Activated CD4-positive, alpha-beta T cell treated with anti-CD3 and anti-CD28 coated beads, Interleukin-2, amount 50 U/mL, for 24 hours (primary cell): ENCODE results near the gene TYROBP.
A peak's percentile ranks its signal among the peaks of the same experiment; 100 is the strongest.
"Not testable (repeated sequence)": the region's sequence is repeated elsewhere in the genome, so short reads cannot be mapped to it uniquely, and the experiment has no call there.

Experiments used
- DNase-seq, 2 donors: peaks; one replicate each; pipeline ENCODE4 v3.0.0-alpha.2; 2020; ENCODE audit warnings: low read depth in 1 of 2, low spot score in 1 of 2

TYROBP gene

DNA sequence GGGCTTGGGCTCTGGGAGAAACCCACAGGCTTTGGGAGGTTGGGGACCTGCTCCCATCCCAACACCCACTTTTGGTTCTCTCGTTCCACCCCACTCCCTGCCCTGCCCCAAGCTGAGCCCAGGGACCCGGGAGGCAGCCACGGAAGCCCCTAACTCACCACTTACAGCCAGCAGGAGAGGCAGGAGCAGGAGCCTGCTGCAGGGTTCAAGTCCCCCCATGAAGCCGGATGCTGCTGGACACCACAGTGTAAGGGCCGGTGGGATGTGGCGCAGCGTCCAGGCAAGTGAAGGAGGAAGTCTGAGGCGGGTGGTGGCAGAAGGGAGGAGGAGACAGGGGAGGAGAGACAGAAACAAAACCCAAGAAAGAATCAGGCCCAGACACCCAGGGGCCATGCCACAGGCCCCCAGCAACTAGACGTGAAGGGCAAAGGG lies at the start of gene TYROBP:
TSS of gene TYROBP (minus strand) at position 286 of the 432 bp plus-strand sequence. CDS start at position 219, 67 bp downstream.
- no peak for DNase-seq

DNA sequence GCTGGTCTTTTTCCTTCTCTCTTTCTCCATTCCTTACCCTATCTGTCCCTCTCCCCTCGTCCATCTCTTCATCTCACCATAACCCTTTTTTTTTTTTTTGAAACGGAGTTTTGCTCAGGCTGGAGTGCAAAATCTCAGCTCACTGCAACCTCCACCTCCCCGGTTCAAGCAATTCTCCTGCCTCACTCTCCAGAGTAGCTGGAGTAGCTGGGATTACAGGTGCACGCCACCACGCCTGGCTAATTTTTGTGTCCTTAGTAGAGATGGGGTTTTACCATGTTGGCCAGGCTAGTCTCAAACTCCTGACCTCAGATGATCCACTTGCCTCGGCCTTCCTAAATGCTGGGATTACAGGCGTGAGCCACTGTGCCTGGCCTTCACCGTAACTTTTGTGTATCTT lies 49.3 kb upstream of the TYROBP start:
- DNase-seq, result not testable (repeated sequence)

DNA sequence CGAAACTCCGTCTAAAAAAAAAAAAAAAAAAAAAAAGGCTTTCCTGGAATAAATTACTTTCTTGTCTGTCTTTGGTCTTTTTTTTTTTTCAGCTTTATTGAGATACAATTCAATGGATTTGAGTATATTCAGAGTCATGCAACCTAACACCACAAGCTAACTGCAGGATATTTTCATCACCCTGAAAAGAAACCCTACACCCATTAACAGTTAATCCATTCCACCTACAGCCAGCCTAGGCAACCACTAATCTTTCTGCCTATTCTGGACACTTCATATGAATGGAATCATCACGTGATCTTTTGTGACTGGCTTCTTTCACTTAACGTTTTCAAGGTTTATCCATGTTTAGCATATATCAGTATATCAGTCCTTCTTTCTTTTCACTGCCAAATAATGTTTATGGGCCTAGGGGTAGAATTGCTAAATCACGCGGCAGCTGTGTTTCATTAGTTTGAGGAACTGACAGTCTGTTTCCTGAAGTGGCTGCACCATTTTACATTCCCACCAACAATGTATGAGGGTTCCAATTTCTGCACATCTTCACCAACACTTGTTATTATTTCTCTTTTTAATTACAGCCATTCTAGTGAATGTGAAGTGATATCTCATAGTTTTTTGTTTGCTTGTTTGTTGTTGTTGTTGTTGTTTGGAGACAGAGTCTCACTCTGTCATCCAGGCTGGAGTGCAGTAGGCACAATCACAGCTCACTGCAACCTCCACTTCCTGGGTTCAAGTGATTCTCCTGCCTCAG lies 48.0 kb upstream of the TYROBP start:
- no peak for DNase-seq

DNA sequence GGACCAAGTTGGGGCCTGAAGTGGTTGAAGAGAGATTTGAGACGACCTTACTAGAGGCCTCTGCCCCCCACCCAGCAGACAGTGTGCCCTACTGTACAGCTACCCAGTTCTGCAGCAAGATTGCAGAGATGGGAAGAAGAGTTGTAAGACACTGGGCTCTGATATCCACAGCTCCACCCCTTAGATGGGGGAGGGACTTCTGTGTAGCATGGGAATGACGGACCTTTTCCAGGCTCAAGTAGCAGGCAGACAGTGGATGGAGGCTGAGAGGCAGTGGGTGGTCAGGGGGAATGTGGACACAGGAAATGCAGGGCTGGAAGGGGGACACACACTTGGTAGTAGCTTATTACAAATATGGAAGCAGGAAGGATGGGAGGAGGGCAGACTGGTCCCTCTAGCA lies 41.0 kb upstream of the TYROBP start:
- no peak for DNase-seq

DNA sequence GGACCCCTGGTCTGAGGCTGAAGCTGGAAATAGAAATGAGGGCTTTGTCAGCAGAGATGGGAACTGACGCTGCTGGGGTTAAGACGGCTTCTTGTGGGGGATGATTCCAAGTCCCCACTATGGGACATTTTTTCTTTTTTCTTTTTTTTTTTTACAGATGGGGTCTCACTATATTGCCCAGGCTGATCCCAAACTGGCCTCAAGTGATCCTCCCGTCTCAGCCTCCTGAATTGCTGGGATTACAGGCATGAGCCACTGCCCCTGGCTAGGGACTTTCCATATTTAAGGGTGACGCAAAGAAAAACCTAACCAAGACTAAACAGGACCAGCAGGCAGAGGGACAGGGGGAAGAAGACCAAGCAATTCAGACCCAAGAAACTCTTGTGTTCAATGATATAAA lies 38.1 kb upstream of the TYROBP start:
- no peak for DNase-seq

DNA sequence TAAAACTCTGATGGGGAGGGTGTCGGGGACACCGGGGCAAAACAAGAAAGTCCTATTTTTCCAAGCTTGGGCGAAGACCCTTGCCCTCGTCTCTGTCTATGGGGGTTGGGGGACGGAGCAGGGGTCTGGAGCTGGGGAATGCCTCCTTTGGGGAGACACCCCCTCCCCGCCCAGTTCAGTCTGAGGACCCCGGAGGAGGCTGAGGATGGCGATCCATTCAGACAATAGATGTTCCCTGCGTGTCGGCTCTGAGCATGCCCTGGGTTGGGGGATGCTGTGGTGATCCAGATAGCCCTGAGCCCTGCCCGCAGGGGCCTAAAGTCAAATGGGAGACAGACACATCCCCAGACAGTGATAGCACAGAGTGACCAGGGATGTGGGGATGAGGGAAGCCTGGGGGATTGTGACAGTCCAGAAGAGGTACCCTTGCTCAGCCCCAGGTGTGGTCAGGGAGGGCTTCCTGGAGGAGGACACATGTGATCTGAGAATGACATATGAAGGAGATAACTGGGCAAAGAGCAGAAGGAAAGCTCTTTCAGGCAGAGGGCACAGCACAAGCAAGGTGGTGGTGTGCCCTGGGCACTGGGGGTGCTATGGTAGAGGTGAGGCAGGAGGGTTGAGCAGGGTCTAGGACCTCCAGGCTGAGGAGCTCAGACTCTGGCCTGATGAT lies 37.2 kb upstream of the TYROBP start:
- DNase-seq, result no peak

DNA sequence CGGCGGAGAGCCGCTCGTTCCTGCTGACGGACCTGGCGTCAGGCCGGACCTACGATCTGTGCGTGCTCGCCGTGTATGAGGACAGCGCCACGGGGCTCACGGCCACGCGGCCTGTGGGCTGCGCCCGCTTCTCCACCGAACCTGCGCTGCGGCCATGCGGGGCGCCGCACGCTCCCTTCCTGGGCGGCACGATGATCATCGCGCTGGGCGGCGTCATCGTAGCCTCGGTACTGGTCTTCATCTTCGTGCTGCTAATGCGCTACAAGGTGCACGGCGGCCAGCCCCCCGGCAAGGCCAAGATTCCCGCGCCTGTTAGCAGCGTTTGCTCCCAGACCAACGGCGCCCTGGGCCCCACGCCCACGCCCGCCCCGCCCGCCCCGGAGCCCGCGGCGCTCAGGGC lies 36.5 kb upstream of the TYROBP start:
- DNase-seq, result no peak

DNA sequence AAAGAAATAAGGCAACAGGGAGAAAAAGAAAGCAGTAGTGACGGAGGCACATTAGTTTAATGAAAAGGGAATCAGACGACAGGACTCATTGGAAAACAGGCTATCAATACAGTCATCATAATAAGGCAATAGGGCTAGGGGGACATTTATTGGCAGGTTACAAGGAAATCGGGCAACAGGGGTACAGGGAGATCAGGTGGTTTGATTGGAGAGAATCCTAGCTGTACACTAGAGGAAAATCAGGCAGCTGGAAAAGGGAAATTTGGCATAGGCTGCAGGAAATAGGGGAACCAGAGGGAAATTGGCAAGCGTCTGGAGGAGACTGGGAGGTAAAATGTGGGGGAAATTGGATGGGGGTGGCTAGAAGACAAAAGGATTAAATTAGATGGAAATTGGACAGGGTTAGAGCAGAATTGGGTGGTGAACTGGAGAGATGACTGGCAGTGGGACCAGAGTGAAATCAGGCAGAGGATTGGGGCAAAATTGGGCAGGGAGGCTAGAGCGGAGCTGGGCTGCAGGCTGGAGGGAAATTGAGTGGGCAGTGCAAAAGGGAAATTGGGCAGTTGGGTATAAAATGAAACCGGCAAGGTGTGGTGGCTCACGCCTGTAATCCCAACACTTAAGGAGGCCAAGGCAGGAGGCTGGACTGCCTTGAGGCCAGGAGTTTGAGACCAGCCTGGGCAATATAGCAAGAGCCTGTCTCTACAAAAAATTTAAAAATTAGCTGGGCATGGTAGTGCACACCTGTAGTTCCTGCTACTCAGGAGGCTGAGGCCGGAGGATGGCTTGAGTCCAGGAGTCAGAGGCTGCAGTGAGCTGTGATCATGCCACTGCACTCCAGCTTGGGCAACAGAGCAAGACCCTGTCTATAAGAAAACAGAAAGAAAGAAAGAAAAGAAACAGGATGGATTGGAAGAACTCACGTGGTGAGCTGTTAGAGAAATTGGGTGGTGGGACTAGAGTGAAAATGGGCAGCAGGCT lies 35.5 kb upstream of the TYROBP start:
- DNase-seq, result no peak

DNA sequence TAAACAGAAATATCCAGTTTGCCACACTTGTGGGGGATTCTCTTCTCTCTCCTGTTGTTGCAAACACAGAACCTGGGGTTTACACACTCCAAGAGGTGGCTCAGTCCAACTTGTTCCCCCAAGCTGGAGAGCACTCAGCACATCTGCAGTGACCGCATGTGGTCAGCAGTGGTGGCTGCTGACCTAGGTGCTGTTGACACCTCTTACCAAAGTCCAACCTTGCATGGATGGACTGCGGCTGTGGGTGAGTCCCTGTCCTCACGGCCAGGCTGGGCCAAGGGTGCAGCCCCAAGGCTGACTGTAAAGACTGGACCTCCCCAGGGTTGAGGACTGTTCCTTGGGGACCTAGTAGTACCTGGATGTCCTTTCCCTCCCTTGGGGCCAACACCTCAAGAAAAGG lies 34.1 kb upstream of the TYROBP start:
- no peak for DNase-seq

DNA sequence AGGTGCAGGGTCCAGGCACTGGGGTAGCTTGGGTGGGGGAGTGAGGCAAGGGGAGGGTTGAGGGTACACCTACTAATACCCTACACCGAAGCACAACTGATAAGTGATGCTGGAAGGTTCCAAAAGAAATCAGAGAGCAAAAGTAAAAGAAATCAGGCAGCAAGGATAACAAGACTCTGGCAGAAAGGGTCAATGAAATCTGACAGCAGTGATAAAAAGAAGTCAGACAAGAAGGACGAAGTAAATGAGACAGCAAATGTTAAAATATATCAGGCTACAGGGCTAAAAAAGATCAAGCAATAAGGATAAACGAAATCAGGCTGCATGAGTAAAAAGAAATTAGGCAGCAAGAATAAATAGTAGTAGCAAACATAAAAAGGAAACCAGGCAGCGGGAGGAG lies 32.7 kb upstream of the TYROBP start:
- DNase-seq, result no peak

DNA sequence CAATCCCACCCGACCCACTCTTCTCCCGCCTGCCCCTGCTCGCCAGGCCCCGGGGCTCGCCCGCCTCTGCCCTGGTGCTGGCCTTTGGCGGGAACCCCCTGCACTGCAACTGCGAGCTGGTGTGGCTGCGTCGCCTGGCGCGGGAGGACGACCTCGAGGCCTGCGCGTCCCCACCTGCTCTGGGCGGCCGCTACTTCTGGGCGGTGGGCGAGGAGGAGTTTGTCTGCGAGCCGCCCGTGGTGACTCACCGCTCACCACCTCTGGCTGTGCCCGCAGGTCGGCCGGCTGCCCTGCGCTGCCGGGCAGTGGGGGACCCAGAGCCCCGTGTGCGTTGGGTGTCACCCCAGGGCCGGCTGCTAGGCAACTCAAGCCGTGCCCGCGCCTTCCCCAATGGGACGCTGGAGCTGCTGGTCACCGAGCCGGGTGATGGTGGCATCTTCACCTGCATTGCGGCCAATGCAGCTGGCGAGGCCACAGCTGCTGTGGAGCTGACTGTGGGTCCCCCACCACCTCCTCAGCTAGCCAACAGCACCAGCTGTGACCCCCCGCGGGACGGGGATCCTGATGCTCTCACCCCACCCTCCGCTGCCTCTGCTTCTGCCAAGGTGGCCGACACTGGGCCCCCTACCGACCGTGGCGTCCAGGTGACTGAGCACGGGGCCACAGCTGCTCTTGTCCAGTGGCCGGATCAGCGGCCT lies 32.1 kb upstream of the TYROBP start:
- no peak for DNase-seq

DNA sequence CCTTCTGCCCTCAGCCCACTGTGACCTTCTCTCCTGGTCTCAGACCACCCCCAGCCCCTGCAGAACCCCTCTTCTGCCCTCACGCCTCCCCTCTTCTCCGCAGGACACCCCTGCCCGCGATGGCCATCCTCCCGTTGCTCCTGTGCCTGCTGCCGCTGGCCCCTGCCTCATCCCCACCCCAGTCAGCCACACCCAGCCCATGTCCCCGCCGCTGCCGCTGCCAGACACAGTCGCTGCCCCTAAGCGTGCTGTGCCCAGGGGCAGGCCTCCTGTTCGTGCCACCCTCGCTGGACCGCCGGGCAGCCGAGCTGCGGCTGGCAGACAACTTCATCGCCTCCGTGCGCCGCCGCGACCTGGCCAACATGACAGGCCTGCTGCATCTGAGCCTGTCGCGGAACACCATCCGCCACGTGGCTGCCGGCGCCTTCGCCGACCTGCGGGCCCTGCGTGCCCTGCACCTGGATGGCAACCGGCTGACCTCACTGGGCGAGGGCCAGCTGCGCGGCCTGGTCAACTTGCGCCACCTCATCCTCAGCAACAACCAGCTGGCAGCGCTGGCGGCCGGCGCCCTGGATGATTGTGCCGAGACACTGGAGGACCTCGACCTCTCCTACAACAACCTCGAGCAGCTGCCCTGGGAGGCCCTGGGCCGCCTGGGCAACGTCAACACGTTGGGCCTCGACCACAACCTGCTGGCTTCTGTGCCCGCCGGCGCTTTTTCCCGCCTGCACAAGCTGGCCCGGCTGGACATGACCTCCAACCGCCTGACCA lies 31.4 kb upstream of the TYROBP start:
- no peak for DNase-seq

DNA sequence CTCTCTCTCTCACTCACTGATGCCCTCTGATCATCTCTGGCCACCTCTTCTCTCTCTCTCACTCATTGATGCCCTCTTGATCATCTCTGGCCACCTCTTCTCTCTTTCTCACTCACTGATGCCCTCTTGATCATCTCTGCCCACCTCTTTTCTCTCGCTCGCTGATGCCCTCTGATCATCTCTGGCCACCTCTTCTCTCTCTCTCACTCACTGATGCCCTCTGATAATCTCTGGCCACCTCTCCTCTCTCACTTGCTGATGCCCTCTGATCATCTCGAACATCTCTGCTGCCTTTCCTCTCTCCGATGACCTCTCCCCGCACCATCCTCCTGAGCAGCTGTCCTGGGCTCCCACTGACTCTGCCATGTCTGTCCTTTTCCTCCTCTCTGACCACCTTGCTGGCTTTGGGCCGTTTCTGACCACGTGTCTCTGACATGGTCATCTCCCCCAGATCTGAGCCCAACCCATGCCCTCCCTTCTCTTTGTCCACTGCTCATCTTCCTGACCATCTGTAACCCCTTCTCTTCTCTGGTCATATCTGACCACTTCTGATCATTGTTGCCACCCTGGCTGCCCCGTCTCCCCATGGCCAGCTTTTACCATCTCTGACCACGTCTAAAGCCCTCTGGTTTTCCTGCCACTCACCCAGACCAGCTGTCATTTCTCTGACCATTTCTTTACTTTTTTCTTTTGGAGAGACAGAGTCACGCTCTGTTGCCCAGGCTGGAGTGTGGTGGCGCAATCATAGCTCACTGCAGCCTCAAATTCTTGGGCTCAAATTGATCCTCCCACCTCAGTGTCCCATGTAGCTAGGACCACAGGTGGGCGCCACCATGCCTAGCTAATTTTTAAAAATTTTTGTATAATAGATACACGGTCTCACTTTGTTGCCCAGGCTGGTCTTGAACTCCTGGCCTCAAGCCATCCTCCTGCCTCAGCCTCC lies 30.5 kb upstream of the TYROBP start:
- DNase-seq, result no peak

DNA sequence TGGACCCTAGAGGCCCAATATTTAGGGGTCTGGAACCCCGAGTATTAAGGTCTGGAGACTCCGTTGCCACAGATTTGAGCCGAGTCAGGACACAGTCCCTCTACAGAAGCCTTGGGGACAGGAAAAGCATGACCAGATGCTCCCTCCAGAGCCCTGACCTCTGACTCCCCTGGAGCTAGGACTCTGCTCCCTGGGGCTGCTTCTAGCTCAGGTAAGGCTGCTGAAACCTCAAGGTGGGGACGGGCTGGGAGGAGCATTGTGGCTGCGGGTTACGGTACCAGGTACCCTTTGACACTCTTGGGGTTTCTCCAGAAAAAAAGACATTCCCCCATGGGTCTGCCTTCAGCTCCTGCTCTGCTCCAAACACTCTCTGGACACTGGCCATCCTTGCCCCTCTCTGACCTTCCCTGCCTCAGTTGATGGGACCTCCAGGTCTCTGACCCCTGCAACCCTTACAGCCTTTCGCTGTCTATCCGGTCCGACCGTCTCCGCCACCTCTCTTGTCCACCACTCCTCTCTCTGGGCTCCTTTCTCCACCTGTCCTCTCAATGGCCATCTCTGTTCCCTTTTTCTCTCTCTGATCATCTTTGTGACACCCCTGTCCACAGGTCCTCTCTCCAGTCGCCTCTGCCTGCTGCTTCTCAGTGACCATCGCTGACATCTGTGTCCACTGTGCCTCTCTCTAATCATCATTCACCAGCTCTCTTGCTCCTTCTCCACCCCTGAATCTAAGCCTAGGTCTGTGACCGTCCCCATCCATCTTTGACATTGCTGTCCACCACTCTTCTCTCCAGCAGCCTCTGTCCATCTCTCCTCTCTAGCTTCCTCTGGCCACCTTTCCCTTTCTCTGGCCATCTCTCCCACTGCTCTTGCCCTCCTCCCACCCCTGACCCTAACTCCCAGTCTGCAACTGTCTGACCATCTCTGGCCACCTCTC lies 29.5 kb upstream of the TYROBP start:
- no peak for DNase-seq

DNA sequence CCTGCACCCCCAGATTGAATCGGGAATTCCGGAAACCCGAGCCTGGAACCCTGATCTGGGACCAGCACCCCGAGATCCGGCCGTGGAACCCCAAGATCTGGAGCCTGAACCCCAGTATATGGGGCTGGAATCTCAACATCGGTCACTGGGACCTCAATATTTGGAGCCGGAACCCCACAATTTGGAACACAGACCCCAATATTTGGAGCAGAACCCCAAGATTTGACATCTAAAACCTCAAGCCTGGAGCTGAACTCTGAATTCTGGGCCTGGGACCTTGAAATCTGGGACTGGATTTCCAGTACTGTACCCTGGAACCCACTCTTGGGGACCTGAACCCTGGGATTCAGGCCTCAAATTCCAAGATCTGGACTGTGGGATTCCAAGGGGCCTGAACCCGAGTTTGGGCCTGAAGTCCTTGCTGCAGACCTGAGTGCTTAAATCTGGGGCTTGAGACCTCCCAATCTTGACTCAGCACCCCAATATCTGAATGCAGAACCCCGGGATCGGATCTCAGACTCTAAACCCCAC lies 28.7 kb upstream of the TYROBP start:
- DNase-seq, result no peak

DNA sequence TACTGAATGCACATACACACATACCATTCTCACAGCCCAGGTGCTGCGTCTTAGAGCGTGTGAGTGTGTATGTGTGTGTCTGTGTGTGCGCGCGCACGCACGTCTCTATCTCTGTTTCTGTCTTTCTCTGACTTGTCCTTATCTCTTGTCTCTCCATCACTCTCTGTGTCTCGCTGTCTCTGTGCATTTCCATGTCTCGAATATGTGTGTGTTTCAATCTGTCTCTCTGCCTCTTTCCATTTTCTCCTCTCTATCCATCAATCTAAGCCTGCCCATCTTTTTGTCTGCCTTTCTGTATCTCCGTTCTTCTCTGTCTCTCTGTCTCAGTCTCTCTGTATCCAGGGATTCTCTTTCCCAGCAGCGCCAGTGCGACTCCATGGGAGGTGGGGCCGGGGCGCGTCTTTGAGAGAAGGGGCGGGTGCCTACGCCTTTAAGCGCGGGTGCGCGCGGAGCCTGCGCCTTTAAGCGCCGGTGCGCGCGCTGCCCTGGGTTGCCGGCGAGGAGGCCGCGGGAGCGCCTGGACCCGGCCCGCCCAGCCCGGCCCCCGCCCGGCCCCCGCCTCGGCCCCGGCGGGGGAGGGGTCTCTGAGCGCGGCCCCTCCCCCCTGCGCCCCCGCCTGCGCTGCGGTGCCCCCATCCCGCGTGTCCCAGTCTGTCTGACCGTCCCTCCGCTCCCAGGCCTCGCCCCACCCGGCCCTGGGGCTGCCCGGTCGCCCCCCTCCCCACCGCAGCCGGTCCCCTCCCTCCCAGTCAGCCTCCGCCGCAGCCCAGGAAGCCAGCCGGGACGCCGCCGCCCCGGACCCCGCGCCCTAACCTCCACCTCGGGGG lies 28.0 kb upstream of the TYROBP start, which contains the start of gene LRFN3:
TSS of gene LRFN3 (plus strand) at position 464 of the 827 bp plus-strand sequence. CDS start 3,052 bp downstream, outside the sequence.
- peak; percentile 31 to 36 for DNase-seq
